GM12872 (cell line): ENCODE results near the gene AIRE.

Experiments
- CTCF ChIP-seq: IDR thresholded peaks from 3 replicates; pipeline ENCODE4 v1.5.1; 2011; ENCODE audit warnings: low read depth, mild to moderate bottlenecking, low read length, moderate library complexity; ENCODE audit not compliant: insufficient read depth

Gene AIRE

GRCh38 chr21:44290327-44291077 is 4.8 kb downstream of the AIRE start:
- TF ChIP-seq CTCF = no peak

DNA sequence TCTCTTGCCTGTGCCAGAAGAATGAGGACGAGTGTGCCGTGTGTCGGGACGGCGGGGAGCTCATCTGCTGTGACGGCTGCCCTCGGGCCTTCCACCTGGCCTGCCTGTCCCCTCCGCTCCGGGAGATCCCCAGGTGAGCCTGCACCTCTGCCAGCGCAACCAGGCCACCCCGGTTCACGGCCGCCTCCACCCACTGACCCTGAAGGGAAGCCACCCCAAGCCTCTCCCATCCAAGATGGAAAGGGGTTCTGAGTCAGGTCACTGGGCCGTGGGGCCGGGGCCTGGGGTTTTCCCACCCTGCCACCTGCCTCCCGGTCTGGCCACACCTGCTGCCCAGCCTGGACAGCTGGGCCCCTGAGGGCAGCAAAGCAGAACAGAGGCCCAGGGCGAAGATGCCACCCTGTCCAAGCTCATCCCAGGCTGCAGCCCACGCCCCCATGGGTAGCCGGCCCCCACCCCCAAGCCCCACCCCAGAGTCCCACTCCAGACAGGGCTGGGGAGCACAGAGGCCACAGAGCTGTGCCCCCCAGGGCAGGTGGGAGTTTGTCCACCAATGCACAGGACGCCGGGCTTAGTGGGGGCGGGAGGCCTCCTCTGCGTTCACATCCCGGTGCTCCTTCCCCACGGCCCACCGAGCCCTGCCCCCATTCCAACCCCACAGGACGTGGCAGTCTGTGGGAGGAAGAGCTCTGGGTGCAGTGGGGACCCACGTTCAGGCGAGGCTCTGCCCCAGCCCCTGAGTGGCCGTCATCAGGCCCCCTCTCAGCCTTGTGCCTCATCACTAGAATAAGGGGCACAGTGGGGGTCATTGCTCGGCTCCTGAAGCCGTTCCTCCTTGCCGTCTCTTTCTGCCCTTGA is 5.6 kb downstream of the AIRE start:
- TF ChIP-seq CTCF = no peak

- no peak for TF ChIP-seq CTCF
Measured at GRCh38 chr21:44291936-44292811, 6.5 kb downstream of the AIRE start.

DNA sequence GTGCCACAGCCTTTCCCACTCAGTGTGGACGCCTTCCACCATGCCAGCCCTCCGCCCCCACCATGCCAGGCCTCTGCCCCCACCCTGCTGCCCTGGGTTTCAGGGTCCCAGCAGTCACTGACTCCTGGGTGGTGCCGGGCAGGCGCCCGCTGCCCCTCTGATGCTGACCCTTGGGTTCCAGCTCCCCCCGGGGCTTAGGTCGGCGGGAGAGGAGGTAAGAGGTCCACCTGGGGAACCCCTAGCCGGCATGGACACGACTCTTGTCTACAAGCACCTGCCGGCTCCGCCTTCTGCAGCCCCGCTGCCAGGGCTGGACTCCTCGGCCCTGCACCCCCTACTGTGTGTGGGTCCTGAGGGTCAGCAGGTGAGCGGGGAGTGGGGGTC is 7.1 kb downstream of the AIRE start:
- TF ChIP-seq CTCF = no peak

GRCh38 chr21:44293551-44294231 is 8.0 kb downstream of the AIRE start:
- no peak for TF ChIP-seq CTCF

DNA sequence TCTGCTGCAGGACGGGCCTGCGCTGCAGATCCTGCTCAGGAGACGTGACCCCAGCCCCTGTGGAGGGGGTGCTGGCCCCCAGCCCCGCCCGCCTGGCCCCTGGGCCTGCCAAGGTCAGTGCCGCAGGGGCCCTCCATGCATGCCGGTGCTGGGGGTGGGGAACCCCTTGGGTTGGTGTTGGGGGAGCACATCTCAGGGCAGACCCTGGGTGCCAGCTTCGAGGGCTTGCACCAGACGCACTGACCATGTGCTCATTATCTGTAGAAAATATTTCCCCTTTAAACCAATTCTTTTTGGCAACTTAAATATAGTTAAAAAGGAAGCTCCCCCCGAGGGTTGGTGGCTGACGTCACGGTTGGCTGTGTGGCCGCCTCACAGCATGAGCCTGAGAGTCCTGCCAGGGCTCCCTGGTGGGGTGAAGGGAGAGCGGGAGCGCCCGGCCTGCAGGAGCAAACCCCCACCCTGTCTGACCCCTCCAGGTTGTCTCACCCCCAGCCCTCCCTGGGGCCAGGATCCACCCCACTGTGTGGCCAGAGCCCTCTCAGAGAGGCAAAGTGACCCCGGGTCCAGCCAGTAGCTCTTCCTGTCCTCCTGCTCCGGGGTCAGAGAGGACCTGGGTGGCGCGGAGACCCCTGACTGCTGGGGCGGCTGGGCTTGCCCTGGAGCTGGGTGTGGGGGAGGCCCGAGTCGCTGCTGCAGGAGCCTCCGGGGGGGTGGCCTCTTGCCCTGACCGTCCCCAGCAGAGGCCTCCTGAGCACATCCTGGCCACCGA is 8.9 kb downstream of the AIRE start:
- TF ChIP-seq CTCF = no peak
